Limb (tissue), 2 donors: Measurements from ENCODE around the gene PSKH1.

Source experiments
- DNase-seq, 2 donors: peaks; one replicate each; pipeline ENCODE4 v3.0.0-alpha.2; 2016; ENCODE audit errors: extremely low spot score in 2 of 2

Gene PSKH1

GRCh38 chr16:67977005-67977404, 84.0 kb downstream of the PSKH1 start:
- DNase-seq: no peak

GRCh38 chr16:67977469-67978227, 84.6 kb downstream of the PSKH1 start:
- DNase-seq: no peak
